ENCODE results near the gene ARHGAP15.

DNA sequence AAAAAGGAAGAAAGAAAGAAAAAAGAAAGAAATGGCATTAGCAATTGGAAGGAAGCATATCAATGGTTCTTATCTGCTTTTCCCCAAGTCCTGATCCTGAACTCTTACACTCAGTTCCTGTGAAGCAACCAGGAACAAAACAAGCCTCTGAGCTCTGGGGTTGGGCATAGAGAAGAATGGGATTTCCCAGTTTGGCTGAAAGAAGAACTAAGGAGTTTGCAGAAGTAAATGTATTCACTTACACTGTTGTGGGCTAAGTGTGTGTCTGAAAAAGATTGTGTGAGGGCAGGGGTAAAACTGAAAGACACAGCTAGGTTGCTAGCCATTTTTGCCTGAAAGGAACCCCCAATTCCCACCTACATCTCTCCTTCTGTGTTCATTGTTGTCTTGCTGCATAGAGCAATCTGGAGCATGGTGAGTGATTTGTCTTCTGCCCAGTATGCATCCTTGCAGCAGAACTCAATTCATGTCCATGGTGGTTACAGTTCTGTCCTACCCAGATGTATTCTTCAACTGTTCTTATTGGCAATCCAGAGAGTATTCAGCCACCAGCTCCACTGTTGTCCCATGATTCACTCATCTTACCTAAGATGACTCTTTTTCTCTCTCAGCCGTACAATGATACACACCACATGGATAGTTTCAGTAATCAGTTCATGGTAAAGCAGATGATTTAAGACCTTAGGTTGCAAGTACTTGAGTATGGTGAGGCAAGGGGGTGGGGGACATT lies 348.7 kb downstream of the ARHGAP15 start:
- no peak for TF ChIP-seq NPAS2 (CRISPR knock-in tag; IDR thresholded peaks at IDR 0.05; ENCODE audit: borderline replicate concordance)
- TF ChIP-seq CHD2 (IDR thresholded peaks at IDR 0.05; ENCODE audit: low read length, partially characterized antibody): no peak
- TF ChIP-seq KDM1A (IDR thresholded peaks at IDR 0.05; ENCODE audit: low read depth): no peak
- no peak for TF ChIP-seq SMC3 (IDR thresholded peaks at IDR 0.05)
- TF ChIP-seq, protein P1, sequence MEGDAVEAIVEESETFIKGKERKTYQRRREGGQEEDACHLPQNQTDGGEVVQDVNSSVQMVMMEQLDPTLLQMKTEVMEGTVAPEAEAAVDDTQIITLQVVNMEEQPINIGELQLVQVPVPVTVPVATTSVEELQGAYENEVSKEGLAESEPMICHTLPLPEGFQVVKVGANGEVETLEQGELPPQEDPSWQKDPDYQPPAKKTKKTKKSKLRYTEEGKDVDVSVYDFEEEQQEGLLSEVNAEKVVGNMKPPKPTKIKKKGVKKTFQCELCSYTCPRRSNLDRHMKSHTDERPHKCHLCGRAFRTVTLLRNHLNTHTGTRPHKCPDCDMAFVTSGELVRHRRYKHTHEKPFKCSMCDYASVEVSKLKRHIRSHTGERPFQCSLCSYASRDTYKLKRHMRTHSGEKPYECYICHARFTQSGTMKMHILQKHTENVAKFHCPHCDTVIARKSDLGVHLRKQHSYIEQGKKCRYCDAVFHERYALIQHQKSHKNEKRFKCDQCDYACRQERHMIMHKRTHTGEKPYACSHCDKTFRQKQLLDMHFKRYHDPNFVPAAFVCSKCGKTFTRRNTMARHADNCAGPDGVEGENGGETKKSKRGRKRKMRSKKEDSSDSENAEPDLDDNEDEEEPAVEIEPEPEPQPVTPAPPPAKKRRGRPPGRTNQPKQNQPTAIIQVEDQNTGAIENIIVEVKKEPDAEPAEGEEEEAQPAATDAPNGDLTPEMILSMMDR (IDR thresholded peaks at IDR 0.05): no peak
- no peak for TF ChIP-seq POLR2A (IDR thresholded peaks at IDR 0.05; ENCODE audit: low read length)
- TF ChIP-seq CBX8 (IDR thresholded peaks at IDR 0.05): no peak
- TF ChIP-seq EP300 (IDR thresholded peaks at IDR 0.05): no peak
- TF ChIP-seq JUN (IDR thresholded peaks at IDR 0.05): no peak
- TF ChIP-seq NR3C1 (IDR thresholded peaks at IDR 0.05): no peak
- TF ChIP-seq, protein P2, sequence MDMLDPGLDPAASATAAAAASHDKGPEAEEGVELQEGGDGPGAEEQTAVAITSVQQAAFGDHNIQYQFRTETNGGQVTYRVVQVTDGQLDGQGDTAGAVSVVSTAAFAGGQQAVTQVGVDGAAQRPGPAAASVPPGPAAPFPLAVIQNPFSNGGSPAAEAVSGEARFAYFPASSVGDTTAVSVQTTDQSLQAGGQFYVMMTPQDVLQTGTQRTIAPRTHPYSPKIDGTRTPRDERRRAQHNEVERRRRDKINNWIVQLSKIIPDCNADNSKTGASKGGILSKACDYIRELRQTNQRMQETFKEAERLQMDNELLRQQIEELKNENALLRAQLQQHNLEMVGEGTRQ (IDR thresholded peaks at IDR 0.05): no peak
- TF ChIP-seq HEYL (CRISPR knock-in tag; IDR thresholded peaks at IDR 0.05): no peak

Data from A549 (cell line).